B cell (primary cell): Measurements from ENCODE around the gene CFAP77. TPM values are rescaled to one million over a fixed set of nuclear protein-coding genes. Genes with fewer than 3 reads are reported as not detected.

Experiments used
- ATAC-seq: fragments of 200-7000 bp; cut with Tn5 transposase; one replicate; pipeline ENCODE4 v1.10.0; 2021; ENCODE audit warnings: low read depth, mild to moderate bottlenecking, moderate number of reproducible peaks, moderate library complexity
- CTCF ChIA-PET: fragments of 350-600 bp; sonication (Branson Sonifier 250); formaldehyde crosslinking; loops from one replicate; lab custom pipeline; 2021; ENCODE audit warnings: antibody characterized with exemption, inconsistent platforms; lab: Charles Lee
- POLR2A ChIA-PET: fragments of 350-600 bp; sonication (Branson Sonifier 250); formaldehyde crosslinking; loops from one replicate; lab custom pipeline; 2021; ENCODE audit warnings: antibody characterized with exemption; lab: Charles Lee
- DNase-seq: peaks from one replicate; pipeline ENCODE4 v3.0.0; 2013
- H2AFZ ChIP-seq: 2 replicates; pipeline ENCODE4 v1.6.1; 2012; ENCODE audit warnings: mild to moderate bottlenecking, low read depth, low read length; ENCODE audit not compliant: insufficient read depth, poor library complexity, severe bottlenecking
- H3K27ac ChIP-seq, 2 donors: 1 replicate in 1 of 2; 2 replicates in 1 of 2; pipeline ENCODE4 v1.5.1; 2012 to 2013; ENCODE audit warnings: low read length in 2 of 2, mild to moderate bottlenecking in 2 of 2, moderate library complexity in 1 of 2
- H3K27me3 ChIP-seq, 4 experiments: fragments of 200-600 bp in 1 of 4; sonication (generic) in 1 of 4; replicated peaks in 1 of 4; 1 replicate in 2 of 4; 2 replicates in 2 of 4; pipeline versions ENCODE4 v1.6.1 to v1.7.0; 2013 to 2016; ENCODE audit warnings: low read length in 3 of 4, mild to moderate bottlenecking in 2 of 4, mixed read lengths in 1 of 4, moderate library complexity in 1 of 4; ENCODE audit not compliant: insufficient read depth in 4 of 4, control insufficient read depth in 3 of 4; ENCODE audit errors: control extremely low read depth in 1 of 4
- H3K36me3 ChIP-seq, 2 experiments: replicated peaks in 1 of 2; 1 replicate in 1 of 2; 2 replicates in 1 of 2; pipeline versions ENCODE4 v1.6.1 to v1.7.1; 2013; ENCODE audit warnings: low read length in 1 of 2; ENCODE audit not compliant: insufficient read depth in 2 of 2, control insufficient read depth in 1 of 2; ENCODE audit errors: control extremely low read depth in 1 of 2, extremely low read depth in 1 of 2
- H3K4me1 ChIP-seq, 2 donors: fragments of 200-600 bp in 1 of 2; sonication (generic) in 1 of 2; 1 replicate in 1 of 2; 2 replicates in 1 of 2; pipeline versions ENCODE4 v1.5.1 to v1.6.1; 2013 to 2017; ENCODE audit warnings: low read length in 2 of 2; ENCODE audit not compliant: control insufficient read depth in 2 of 2, insufficient read depth in 2 of 2
- H3K4me2 ChIP-seq: replicated peaks from 2 replicates; pipeline ENCODE3; 2012; ENCODE audit warnings: mild to moderate bottlenecking, low read depth, low read length; ENCODE audit not compliant: poor library complexity, severe bottlenecking
- H3K4me3 ChIP-seq, 5 experiments: fragments of 200-600 bp in 1 of 5; sonication (generic) in 1 of 5; 1 replicate in 3 of 5; 2 replicates in 2 of 5; pipeline versions ENCODE4 v1.5.1 to v1.7.0; 2011 to 2016; ENCODE audit warnings: low read length in 4 of 5, mild to moderate bottlenecking in 4 of 5, low read depth in 2 of 5, control low read depth in 1 of 5, moderate library complexity in 1 of 5; ENCODE audit not compliant: insufficient read depth in 1 of 5; ENCODE audit errors: control extremely low read depth in 1 of 5, extremely low read depth in 1 of 5
- H3K79me2 ChIP-seq: fragments of 200-600 bp; sonication (generic); one replicate; pipeline ENCODE4 v1.6.0; 2016; ENCODE audit warnings: low read length; ENCODE audit not compliant: control insufficient read depth, insufficient read depth
- H3K9ac ChIP-seq: fragments of 200-600 bp; sonication (generic); 2 replicates; pipeline ENCODE4 v1.6.1; 2017; ENCODE audit warnings: mild to moderate bottlenecking, low read length, moderate library complexity
- H3K9me3 ChIP-seq, 3 donors: one replicate each; pipeline versions ENCODE4 v1.6.1 to v1.7.1; 2013; ENCODE audit warnings: low read length in 2 of 3; ENCODE audit not compliant: control insufficient read depth in 2 of 3, insufficient read depth in 1 of 3; ENCODE audit errors: control extremely low read depth in 1 of 3
- H4K20me1 ChIP-seq: 2 replicates; pipeline ENCODE4 v1.6.0; 2012; ENCODE audit warnings: mild to moderate bottlenecking, low read length; ENCODE audit not compliant: insufficient read depth, control insufficient read depth, poor library complexity, severe bottlenecking
- H3K27ac Mint-ChIP-seq: one replicate; pipeline ENCODE4 v1.8.0; 2021; ENCODE audit warnings: mixed read lengths
- H3K27me3 Mint-ChIP-seq: one replicate; pipeline ENCODE4 v1.8.0; 2021; ENCODE audit warnings: mixed read lengths
- H3K4me1 Mint-ChIP-seq: one replicate; pipeline ENCODE4 v1.8.0; 2021; ENCODE audit warnings: mixed read lengths
- H3K4me3 Mint-ChIP-seq: one replicate; pipeline ENCODE4 v1.8.0; 2021; ENCODE audit warnings: mixed read lengths
- H3K9me3 Mint-ChIP-seq: one replicate; pipeline ENCODE4 v1.8.0; 2022; ENCODE audit warnings: mixed read lengths; ENCODE audit not compliant: insufficient read depth
- EZH2 ChIP-seq: IDR thresholded peaks from 2 replicates; pipeline ENCODE4 v1.6.1; 2012; ENCODE audit warnings: borderline replicate concordance, low read depth, mild to moderate bottlenecking, moderate library complexity, low read length; ENCODE audit not compliant: insufficient read depth, poor library complexity, severe bottlenecking
- WGBS: methylation state at CpG from one replicate; pipeline ENCODE4 v1.1.5; 2013; ENCODE audit warnings: missing lambda C conversion rate; ENCODE audit not compliant: insufficient coverage; 5-methylcytosine and 5-hydroxymethylcytosine counted together
- intact Hi-C: fragments of 100-400 bp; cut with micrococcal nuclease; formaldehyde crosslinking; loops from one replicate; pipeline ENCODE4 v1.10.0; 2022
- polyA plus RNA-seq: library from polyadenylated mRNA; depleted of rRNA; stranded (reverse); fragments of >200 nt; gene quantifications from 2 replicates; pipeline ENCODE4 v1.2.3, GENCODE V29; 2012
- total RNA-seq, 2 donors: library from RNA; stranded (reverse); fragments of 120-200 nt in 1 of 2; gene quantifications; 1 replicate in 1 of 2; 2 replicates in 1 of 2; pipeline versions ENCODE4 v1.2.3 to v1.2.4, GENCODE V29; 2013 to 2022
- TF ChIP-seq, protein P1 (sequence below): fragments of 200-600 bp; IDR thresholded peaks from one replicate; pipeline ENCODE4 v1.8.0; 2022; ENCODE audit warnings: antibody characterized with exemption, mild to moderate bottlenecking

The CFAP77 gene
- total and polyA plus RNA-seq, 2 donors (not counting 1 experiment from before 2014, with no cell fraction given): not detected

GRCh38 chr9:132600326-132600984 is 190.4 kb downstream of the CFAP77 start:
- H3K27me3 Mint-ChIP-seq: no peaks in the 10 kb centered on the region
- CTCF ChIA-PET: no interaction called here
- Histone ChIP-seq H4K20me1 (peaks cover 22% of the 10 kb centered on the region), H3K79me2 (no peaks in the 10 kb centered on the region), H3K9ac (no peak overlapping the region), H3K27ac (no peak overlapping the region), H2AFZ (no peak overlapping the region), H3K4me2 (no peak overlapping the region), H3K27me3 (no peaks in the 10 kb centered on the region), H3K9me3 (no peaks in the 10 kb centered on the region), H3K36me3 (peaks cover 0 to 49% of the 10 kb centered on the region in 2 experiments), H3K4me3 (no peak overlapping the region), H3K4me1 (no peaks in the 10 kb centered on the region)
- POLR2A ChIA-PET: no interaction called here
- no peak overlapping the region for H3K27ac Mint-ChIP-seq
- no peak for DNase-seq
- WGBS: 97% methylated on average over 12 of the region's 12 CpGs
- no peaks in the 10 kb centered on the region for H3K4me1 Mint-ChIP-seq
- no peaks in the 10 kb centered on the region for H3K9me3 Mint-ChIP-seq
- TF ChIP-seq EZH2: no peak
- TF ChIP-seq, protein P1, sequence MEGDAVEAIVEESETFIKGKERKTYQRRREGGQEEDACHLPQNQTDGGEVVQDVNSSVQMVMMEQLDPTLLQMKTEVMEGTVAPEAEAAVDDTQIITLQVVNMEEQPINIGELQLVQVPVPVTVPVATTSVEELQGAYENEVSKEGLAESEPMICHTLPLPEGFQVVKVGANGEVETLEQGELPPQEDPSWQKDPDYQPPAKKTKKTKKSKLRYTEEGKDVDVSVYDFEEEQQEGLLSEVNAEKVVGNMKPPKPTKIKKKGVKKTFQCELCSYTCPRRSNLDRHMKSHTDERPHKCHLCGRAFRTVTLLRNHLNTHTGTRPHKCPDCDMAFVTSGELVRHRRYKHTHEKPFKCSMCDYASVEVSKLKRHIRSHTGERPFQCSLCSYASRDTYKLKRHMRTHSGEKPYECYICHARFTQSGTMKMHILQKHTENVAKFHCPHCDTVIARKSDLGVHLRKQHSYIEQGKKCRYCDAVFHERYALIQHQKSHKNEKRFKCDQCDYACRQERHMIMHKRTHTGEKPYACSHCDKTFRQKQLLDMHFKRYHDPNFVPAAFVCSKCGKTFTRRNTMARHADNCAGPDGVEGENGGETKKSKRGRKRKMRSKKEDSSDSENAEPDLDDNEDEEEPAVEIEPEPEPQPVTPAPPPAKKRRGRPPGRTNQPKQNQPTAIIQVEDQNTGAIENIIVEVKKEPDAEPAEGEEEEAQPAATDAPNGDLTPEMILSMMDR: no peak
- H3K4me3 Mint-ChIP-seq: no peak overlapping the region
- intact Hi-C loops: no loop called here
- no peak for ATAC-seq

- H3K27ac ChIP-seq: no peak overlapping the region
- H3K4me2 ChIP-seq: no peak overlapping the region
- DNase-seq (no peak), ATAC-seq (no peak)
- CTCF ChIA-PET: no interaction called here
- no peaks in the 10 kb centered on the region for H3K27me3 ChIP-seq
- TF ChIP-seq EZH2: no peak
- TF ChIP-seq, protein P1: no peak
- no peak overlapping the region for H3K4me3 ChIP-seq
- peaks cover 22% of the 10 kb centered on the region for H4K20me1 ChIP-seq
- POLR2A ChIA-PET: no interaction called here
- H3K79me2 ChIP-seq: no peaks in the 10 kb centered on the region
- H3K4me3 Mint-ChIP-seq: no peak overlapping the region
- H3K9ac ChIP-seq: no peak overlapping the region
- no peak overlapping the region for H3K27ac Mint-ChIP-seq
- intact Hi-C loops: no loop called here
- no peaks in the 10 kb centered on the region for H3K4me1 Mint-ChIP-seq
- no peaks in the 10 kb centered on the region for H3K9me3 Mint-ChIP-seq
- H2AFZ ChIP-seq: no peak overlapping the region
- peaks cover 0 to 52% of the 10 kb centered on the region in 2 experiments for H3K36me3 ChIP-seq
- no peaks in the 10 kb centered on the region for H3K27me3 Mint-ChIP-seq
- H3K4me1 ChIP-seq: no peaks in the 10 kb centered on the region
- WGBS: 96% methylated on average over 3 of the region's 3 CpGs
- H3K9me3 ChIP-seq: no peaks in the 10 kb centered on the region
These were observed 192.2 kb downstream of the CFAP77 start for GRCh38 chr9:132602207-132602606.
